IPS-20b (cell line): ENCODE results near the gene GRIFIN.

ENCODE experiments used
- H3K27ac ChIP-seq: one replicate; pipeline ENCODE4 v1.5.1; 2013; ENCODE audit warnings: low read length
- H3K27me3 ChIP-seq: 2 replicates; pipeline ENCODE4 v1.6.1; 2013; ENCODE audit warnings: mild to moderate bottlenecking, low read length, inconsistent platforms; ENCODE audit not compliant: insufficient read depth
- H3K36me3 ChIP-seq: 2 replicates; pipeline ENCODE4 v1.6.1; 2013; ENCODE audit warnings: low read depth, mild to moderate bottlenecking, inconsistent platforms, low read length, moderate library complexity; ENCODE audit not compliant: insufficient read depth
- H3K4me1 ChIP-seq: 2 replicates; pipeline ENCODE4 v1.6.1; 2013; ENCODE audit warnings: mild to moderate bottlenecking, control low read depth, inconsistent platforms, low read length, moderate library complexity; ENCODE audit not compliant: insufficient read depth
- H3K4me3 ChIP-seq: 2 replicates; pipeline ENCODE4 v1.5.1; 2013; ENCODE audit warnings: mild to moderate bottlenecking, low read length, inconsistent platforms
- H3K9ac ChIP-seq: 2 replicates; pipeline ENCODE4 v1.6.1; 2013; ENCODE audit warnings: low read depth, mild to moderate bottlenecking, inconsistent platforms, low read length, moderate library complexity
- H3K9me3 ChIP-seq: 2 replicates; pipeline ENCODE4 v1.6.1; 2013; ENCODE audit warnings: mild to moderate bottlenecking, low read depth, low read length, inconsistent platforms; ENCODE audit not compliant: insufficient read depth

GRIFIN gene

GRCh38 chr7:2495418-2496299, 19.5 kb upstream of the GRIFIN start:
- Histone ChIP-seq H3K36me3 (no peaks in the 10 kb centered on the region), H3K4me3 (no peak overlapping the region), H3K27ac (no peak overlapping the region), H3K9me3 (no peaks in the 10 kb centered on the region), H3K4me1 (peaks cover 13% of the 10 kb centered on the region; the same call in 1 of the 2 replicates), H3K27me3 (no peaks in the 10 kb centered on the region), H3K9ac (peak overlapping the region; percentile 53; the same call in 1 of the 2 replicates)

- H3K9ac ChIP-seq, result no peak overlapping the region
- no peak overlapping the region for H3K4me3 ChIP-seq
- no peaks in the 10 kb centered on the region for H3K9me3 ChIP-seq
- H3K27ac ChIP-seq, result no peak overlapping the region
- no peaks in the 10 kb centered on the region for H3K27me3 ChIP-seq
- H3K4me1 ChIP-seq, result peaks cover 9% of the 10 kb centered on the region; the same call in 1 of the 2 replicates
- H3K36me3 ChIP-seq, result no peaks in the 10 kb centered on the region
Measured at GRCh38 chr7:2494191-2495130, 18.3 kb upstream of the GRIFIN start.

- no peak overlapping the region for H3K4me3 ChIP-seq
- peaks cover 5% of the 10 kb centered on the region; the same call in 1 of the 2 replicates for H3K4me1 ChIP-seq
Measured at GRCh38 chr7:2493205-2494164, 17.3 kb upstream of the GRIFIN start.

GRCh38 chr7:2492038-2492437, 15.8 kb upstream of the GRIFIN start:
- no peak overlapping the region for H3K9ac ChIP-seq
- H3K9me3 ChIP-seq, result no peaks in the 10 kb centered on the region
- no peak overlapping the region for H3K4me3 ChIP-seq
- no peaks in the 10 kb centered on the region; the same call in 1 of the 2 replicates for H3K4me1 ChIP-seq
- H3K36me3 ChIP-seq, result no peaks in the 10 kb centered on the region
- no peak overlapping the region for H3K27ac ChIP-seq
- H3K27me3 ChIP-seq, result no peaks in the 10 kb centered on the region

More at GRCh38 chr7:2493205-2494164, 17.3 kb upstream of the GRIFIN start:
- H3K9ac ChIP-seq, result no peak overlapping the region
- H3K27ac ChIP-seq, result no peak overlapping the region
- H3K36me3 ChIP-seq, result no peaks in the 10 kb centered on the region
- H3K27me3 ChIP-seq, result no peaks in the 10 kb centered on the region
- H3K9me3 ChIP-seq, result no peaks in the 10 kb centered on the region

GRCh38 chr7:2490181-2490651, 14.0 kb upstream of the GRIFIN start:
- Histone ChIP-seq H3K27ac (no peak overlapping the region), H3K9ac (no peak overlapping the region), H3K27me3 (no peaks in the 10 kb centered on the region)

GRCh38 chr7:2488681-2489080, 12.5 kb upstream of the GRIFIN start:
- Histone ChIP-seq H3K36me3 (no peaks in the 10 kb centered on the region), H3K9ac (no peak overlapping the region), H3K9me3 (no peaks in the 10 kb centered on the region), H3K4me3 (no peak overlapping the region), H3K27me3 (no peaks in the 10 kb centered on the region), H3K27ac (no peak overlapping the region), H3K4me1 (no peaks in the 10 kb centered on the region)

More at GRCh38 chr7:2490181-2490651, 14.0 kb upstream of the GRIFIN start:
- Histone ChIP-seq H3K4me1 (no peaks in the 10 kb centered on the region), H3K9me3 (no peaks in the 10 kb centered on the region), H3K36me3 (no peaks in the 10 kb centered on the region), H3K4me3 (no peak overlapping the region)

GRCh38 chr7:2488272-2488645, 12.1 kb upstream of the GRIFIN start:
- H3K4me1 ChIP-seq, result no peaks in the 10 kb centered on the region
- no peaks in the 10 kb centered on the region for H3K27me3 ChIP-seq
- H3K4me3 ChIP-seq, result no peak overlapping the region
- no peak overlapping the region for H3K9ac ChIP-seq
- no peaks in the 10 kb centered on the region for H3K9me3 ChIP-seq
- no peak overlapping the region for H3K27ac ChIP-seq
- H3K36me3 ChIP-seq, result no peaks in the 10 kb centered on the region

GRCh38 chr7:2487586-2488271, 11.5 kb upstream of the GRIFIN start:
- H3K4me3 ChIP-seq, result no peak overlapping the region
- no peaks in the 10 kb centered on the region for H3K36me3 ChIP-seq
- H3K9ac ChIP-seq, result no peak overlapping the region
- no peaks in the 10 kb centered on the region for H3K27me3 ChIP-seq
- peaks cover 4% of the 10 kb centered on the region; the same call in 1 of the 2 replicates for H3K9me3 ChIP-seq
- no peaks in the 10 kb centered on the region for H3K4me1 ChIP-seq
- H3K27ac ChIP-seq, result no peak overlapping the region

- Histone ChIP-seq H3K4me3 (no peak overlapping the region), H3K9ac (no peak overlapping the region), H3K4me1 (no peaks in the 10 kb centered on the region), H3K27ac (no peak overlapping the region), H3K9me3 (peaks cover 5% of the 10 kb centered on the region; the same call in 1 of the 2 replicates), H3K27me3 (no peaks in the 10 kb centered on the region), H3K36me3 (no peaks in the 10 kb centered on the region)
Measured at GRCh38 chr7:2484868-2485267, 8.7 kb upstream of the GRIFIN start.

- Histone ChIP-seq H3K4me1 (no peaks in the 10 kb centered on the region), H3K27ac (no peak overlapping the region), H3K27me3 (no peaks in the 10 kb centered on the region; the same call in 1 of the 2 replicates), H3K9ac (no peak overlapping the region), H3K36me3 (no peaks in the 10 kb centered on the region), H3K9me3 (peaks cover 5% of the 10 kb centered on the region; the same call in 1 of the 2 replicates), H3K4me3 (no peak overlapping the region)
Measured at GRCh38 chr7:2483494-2483893, 7.3 kb upstream of the GRIFIN start.
